GM18507 (cell line): Measurements from ENCODE around the gene TNN.

Experiments
- DNase-seq: peaks from one replicate; pipeline ENCODE4 v3.0.0; 2011; ENCODE audit warnings: low read depth; ENCODE audit not compliant: insufficient read length; ENCODE audit errors: extremely low spot score
- FAIRE-seq: peaks from 2 replicates; lab custom pipeline; 2011; peaks lifted over from hg19 to GRCh38; lab: Jason Lieb, UNC

Gene TNN

DNA sequence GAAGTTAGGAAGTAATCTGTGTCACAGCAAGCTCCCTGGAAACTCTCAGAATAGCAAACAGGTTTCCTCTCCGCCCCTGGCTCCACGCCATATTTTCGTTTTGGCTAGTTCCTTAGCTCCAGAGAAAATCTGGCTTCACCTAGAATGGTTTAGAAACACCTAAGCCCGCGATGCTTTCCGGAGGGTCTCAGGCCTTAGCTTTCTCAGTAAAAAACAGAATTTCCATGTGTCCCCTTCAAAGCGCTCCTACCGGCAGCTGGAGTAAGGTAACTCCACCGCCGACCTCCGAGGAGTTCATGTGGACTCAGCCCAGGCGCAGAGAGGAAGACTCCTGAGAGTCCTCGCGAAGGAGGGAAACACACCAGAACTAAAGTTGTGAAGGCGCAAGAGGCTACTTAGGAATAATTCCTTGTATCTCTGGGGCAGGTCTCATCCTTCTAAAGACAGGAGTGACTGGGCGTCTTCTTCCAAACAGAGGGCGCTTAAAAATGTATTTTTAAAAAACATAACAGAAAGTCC, 124.5 kb downstream of the TNN start:
- no peak for DNase-seq
- FAIRE-seq = no peak

DNA sequence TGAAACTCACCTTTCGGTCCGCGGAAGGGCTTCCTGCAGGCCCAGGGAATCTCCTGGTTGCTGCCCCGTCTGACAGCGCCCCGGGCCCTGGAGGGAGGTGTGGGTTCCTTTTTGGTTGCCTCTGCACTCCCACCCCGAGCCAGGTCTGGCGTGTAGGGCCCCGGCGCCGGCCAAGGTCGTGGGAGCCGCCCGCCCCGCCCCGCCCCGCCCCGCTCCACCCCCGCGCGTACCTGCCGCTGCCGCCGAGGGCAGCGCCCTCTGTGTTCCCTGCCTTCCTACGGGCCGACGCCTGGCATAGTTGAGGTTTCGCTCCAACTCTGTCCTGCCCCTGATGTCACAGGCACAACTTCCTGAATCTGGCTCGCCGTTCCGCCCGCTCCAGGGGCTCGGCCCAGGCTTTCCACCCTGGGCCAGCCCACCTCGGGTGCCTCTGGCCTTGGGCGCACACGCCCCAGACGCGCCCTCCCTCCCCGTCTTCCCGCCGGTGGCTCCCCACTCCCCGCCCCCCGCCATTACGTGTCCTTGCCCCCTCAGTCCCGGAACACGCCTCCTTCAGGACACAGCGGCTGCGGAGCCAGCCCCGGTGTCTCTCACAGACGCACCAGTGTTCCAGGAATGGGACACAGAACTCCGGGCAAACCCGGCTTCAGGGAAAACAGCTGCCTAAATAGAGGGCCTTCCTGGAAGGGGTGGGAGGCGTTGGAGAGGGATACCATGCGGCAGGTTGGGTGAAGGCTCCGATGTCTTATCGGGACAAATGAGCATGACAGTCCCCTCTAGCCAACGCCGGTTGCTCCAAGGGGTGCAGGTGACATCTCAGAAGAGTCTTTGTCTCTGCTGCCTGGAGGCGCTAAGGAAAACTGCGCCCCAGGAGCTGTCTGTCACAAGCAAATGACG, 125.2 kb downstream of the TNN start, which contains the start of gene KIAA0040:
Gene KIAA0040, minus strand, starts transcription at position 147 of the 897 bp plus-strand sequence. CDS start 31,763 bp downstream, outside the sequence.
- peak; percentile 39 for FAIRE-seq
- no peak for DNase-seq

DNA sequence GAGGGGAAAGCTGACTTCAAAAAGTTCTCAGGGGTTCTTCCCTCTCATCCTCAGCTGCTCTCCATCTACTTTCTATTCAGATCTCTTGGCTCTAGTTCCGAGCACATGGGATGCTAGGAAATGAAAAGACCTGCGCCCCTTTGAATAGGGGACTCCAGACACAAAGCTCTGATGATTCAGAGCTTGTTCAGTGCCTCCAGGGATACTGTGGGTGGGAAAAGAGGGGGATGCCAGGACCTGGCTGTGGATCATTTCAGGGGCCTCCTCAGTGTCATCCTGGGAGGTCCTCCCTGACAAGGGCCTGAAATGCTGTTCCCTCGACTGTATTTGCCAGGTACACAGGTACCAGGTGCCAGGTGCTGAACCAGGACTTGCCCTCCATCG, 125.9 kb downstream of the TNN start:
- FAIRE-seq (no peak), DNase-seq (no peak)

DNA sequence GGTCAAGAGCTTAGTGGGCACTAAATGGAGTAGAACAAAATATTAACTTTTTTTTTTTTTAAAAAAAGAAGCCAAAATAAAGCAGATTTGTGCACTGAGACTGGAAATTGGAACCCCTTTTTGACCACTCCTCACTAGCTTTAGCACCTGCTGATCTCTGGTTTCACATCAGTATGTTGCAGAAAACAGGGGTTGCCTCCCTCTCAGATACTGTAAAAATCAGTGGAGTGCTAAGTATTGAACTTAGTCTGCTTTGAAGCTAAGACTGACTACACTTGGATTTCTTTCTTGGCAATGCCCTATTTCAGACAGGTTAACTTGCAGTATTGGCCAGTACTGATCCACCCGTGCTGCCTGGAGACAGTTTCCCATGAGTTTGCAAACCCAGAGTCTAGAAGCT, 127.6 kb downstream of the TNN start:
- DNase-seq = no peak
- FAIRE-seq = peak; percentile 5

DNA sequence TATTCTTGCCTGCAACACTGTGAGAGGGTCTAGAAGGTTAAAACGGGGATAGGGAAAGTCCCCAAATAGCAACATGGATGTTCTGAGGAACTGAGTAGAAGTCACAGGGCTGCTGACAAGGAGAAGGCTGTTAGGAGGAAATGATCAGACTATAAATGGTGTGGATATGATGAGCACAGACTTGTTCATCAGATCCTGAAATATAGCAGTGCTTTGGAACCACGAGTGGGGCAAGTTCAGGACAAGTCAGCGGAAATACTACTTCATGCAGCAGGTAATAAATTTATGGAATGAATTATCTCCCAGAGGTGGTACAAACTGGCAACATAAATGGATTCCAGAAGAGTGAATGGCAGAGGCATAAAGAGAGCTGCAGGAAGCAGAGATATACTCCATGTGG, 128.2 kb downstream of the TNN start:
- FAIRE-seq = no peak
- DNase-seq = no peak

DNA sequence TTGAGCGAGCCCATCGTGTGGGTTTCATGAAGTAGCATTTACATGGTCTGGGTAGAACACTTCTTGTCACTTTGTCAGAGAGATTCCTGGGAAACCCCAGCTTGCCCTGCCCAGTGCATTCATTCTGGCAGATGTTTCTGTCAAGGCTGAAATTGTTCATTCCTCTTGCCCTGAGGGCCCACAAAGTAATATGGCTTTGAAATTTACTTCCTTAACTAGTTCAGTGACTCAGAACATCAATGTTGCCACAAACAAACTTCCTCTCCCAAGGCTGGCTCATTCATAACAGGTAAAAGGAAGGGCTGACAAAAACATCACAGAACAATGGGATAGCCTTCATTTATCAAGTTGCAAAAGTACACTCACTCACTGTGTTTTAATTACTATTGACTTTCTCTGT, 129.9 kb downstream of the TNN start:
- no peak for DNase-seq

More for the DNA sequence above, 129.9 kb downstream of the TNN start:
- peak; percentile 57 for FAIRE-seq
